Measurements from ENCODE around the gene ATP5PO. TPM values are rescaled to one million over a fixed set of nuclear protein-coding genes. Genes with fewer than 3 reads are reported as not detected.

The ATP5PO gene
- total RNA-seq, 1 donor from 2014 or later, result 193 TPM

DNA sequence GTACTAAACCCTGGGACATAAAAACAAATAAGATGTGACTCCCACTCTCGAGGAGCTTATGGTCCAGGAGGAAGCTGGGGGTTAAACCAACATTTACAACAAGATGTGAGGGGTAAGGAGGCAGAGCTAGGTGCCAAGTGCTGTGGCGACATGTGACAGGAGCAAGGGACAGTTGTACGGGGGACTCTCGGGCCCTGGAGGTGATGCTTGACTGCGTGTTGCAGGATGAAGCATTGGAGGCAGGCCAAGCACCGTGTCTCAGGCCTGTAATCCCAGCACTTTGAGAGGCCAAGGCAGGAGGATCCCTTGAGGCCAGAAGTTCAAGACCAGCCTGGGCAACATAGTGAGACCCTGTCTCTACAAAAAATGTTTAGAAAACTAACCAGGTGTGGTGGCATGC lies 36.8 kb downstream of the ATP5PO start:
- Mint-ChIP-seq H3K4me3 (ENCODE audit: low read depth) (no peak overlapping the region), H3K27ac (no peak overlapping the region), H3K27me3 (no peaks in the 10 kb centered on the region), H3K9me3 (ENCODE audit: low read depth) (no peaks in the 10 kb centered on the region), H3K4me1 (ENCODE audit: low read depth) (no peaks in the 10 kb centered on the region), H3K36me3 (ENCODE audit: insufficient read depth) (no peaks in the 10 kb centered on the region)
- TF ChIP-seq, protein P1, sequence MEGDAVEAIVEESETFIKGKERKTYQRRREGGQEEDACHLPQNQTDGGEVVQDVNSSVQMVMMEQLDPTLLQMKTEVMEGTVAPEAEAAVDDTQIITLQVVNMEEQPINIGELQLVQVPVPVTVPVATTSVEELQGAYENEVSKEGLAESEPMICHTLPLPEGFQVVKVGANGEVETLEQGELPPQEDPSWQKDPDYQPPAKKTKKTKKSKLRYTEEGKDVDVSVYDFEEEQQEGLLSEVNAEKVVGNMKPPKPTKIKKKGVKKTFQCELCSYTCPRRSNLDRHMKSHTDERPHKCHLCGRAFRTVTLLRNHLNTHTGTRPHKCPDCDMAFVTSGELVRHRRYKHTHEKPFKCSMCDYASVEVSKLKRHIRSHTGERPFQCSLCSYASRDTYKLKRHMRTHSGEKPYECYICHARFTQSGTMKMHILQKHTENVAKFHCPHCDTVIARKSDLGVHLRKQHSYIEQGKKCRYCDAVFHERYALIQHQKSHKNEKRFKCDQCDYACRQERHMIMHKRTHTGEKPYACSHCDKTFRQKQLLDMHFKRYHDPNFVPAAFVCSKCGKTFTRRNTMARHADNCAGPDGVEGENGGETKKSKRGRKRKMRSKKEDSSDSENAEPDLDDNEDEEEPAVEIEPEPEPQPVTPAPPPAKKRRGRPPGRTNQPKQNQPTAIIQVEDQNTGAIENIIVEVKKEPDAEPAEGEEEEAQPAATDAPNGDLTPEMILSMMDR (IDR thresholded peaks at IDR 0.05; ENCODE audit: unreplicated experiment), result no peak
- DNase-seq (ENCODE audit: low spot score, unreplicated experiment), result no peak

DNA sequence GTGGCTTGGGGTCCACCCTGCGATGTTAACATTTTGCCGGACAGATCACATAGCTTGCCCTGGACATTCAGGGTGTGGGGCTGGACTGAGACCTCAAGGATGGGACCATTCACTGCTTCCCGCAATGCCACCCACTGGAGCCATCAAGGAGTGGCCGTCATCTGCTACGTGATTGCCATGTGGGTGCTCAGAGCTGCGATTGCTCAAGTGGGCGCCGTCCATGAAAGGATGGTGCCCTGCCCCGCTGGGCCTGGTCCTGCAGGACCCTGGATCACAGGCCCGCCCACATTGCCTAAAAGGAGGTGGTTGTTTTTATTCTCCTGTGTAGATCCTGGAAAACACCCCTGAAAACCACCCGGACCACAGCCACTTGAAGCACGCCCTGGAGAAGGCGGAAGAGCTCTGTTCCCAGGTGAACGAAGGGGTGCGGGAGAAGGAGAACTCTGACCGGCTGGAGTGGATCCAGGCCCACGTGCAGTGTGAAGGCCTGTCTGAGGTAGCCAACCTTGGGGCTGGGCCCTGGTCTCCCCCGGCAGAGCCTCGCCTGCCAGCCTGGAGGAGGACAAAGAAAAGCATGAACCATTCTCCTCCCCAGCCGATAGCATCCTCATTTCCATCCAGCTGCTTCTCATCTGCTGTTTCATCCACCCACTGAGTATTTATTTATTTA lies 40.4 kb downstream of the ATP5PO start:
- Mint-ChIP-seq H3K4me3 (ENCODE audit: low read depth) (no peak overlapping the region), H3K27me3 (no peaks in the 10 kb centered on the region), H3K36me3 (ENCODE audit: insufficient read depth) (peaks cover 1% of the 10 kb centered on the region), H3K9me3 (ENCODE audit: low read depth) (no peaks in the 10 kb centered on the region), H3K27ac (no peak overlapping the region), H3K4me1 (ENCODE audit: low read depth) (no peaks in the 10 kb centered on the region)
- DNase-seq (ENCODE audit: low spot score, unreplicated experiment), result no peak
- TF ChIP-seq, protein P1 (IDR thresholded peaks at IDR 0.05; ENCODE audit: unreplicated experiment), result no peak

DNA sequence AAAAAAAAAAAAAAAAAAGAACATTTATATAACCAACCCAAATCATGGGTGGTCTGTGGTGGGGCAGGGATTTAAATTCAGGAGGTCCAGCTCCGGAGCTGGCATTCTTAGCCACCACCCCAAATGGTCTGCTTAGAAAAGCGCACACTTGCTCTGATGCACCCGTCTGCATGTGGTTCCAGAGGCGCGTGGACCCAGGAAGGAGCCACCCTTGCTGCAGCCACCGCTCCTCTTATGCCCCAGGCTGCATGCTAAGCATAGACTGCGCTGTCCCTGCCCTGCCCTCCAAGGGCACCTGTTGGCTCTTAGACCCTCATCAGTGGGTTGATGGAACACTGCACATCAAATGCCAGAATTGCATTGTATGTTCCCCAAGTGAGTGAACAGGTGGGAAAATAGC lies 41.4 kb downstream of the ATP5PO start:
- TF ChIP-seq, protein P1 (IDR thresholded peaks at IDR 0.05; ENCODE audit: unreplicated experiment), result no peak
- Mint-ChIP-seq H3K4me3 (ENCODE audit: low read depth) (no peak overlapping the region), H3K9me3 (ENCODE audit: low read depth) (no peaks in the 10 kb centered on the region), H3K36me3 (ENCODE audit: insufficient read depth) (peaks cover 4% of the 10 kb centered on the region), H3K27ac (no peak overlapping the region), H3K4me1 (ENCODE audit: low read depth) (no peaks in the 10 kb centered on the region), H3K27me3 (no peaks in the 10 kb centered on the region)
- DNase-seq (ENCODE audit: low spot score, unreplicated experiment), result no peak

DNA sequence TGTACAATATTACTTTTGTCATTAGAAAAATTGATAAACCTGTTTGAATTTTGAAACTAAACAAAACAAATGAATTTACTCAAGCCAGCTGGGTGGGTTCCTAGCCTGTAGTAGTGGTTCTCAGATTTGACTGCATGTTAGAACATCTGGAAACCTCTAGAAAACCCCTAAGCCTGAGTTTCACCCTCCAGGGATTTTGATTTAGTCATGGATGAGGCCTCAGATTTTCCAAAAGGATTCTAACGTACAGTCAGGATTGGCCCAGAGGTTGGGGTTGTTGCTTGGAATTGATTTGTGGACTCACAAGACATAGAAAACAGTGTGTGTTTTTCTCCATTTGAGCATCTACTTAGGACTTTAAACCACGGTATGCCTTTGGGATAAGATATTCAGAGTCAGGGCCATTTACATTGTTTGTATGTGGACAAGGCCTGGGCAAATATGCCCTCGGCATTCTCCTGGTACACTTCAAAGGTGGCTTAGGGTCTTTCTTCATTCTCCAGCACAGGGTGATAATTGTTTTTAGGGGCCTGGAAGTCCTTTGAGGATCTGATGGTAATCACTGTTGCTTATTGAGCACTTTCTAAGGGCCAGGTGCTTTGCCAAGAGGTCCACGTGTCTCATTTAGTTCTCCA lies 42.6 kb downstream of the ATP5PO start:
- no peaks in the 10 kb centered on the region for H3K4me1 Mint-ChIP-seq (ENCODE audit: low read depth)
- no peak for DNase-seq (ENCODE audit: low spot score, unreplicated experiment)
- H3K4me3 Mint-ChIP-seq (ENCODE audit: low read depth), result no peak overlapping the region
- H3K9me3 Mint-ChIP-seq (ENCODE audit: low read depth), result no peaks in the 10 kb centered on the region
- no peak overlapping the region for H3K27ac Mint-ChIP-seq
- TF ChIP-seq, protein P1 (IDR thresholded peaks at IDR 0.05; ENCODE audit: unreplicated experiment), result no peak
- H3K27me3 Mint-ChIP-seq, result no peaks in the 10 kb centered on the region
- H3K36me3 Mint-ChIP-seq (ENCODE audit: insufficient read depth), result peaks cover 6% of the 10 kb centered on the region

DNA sequence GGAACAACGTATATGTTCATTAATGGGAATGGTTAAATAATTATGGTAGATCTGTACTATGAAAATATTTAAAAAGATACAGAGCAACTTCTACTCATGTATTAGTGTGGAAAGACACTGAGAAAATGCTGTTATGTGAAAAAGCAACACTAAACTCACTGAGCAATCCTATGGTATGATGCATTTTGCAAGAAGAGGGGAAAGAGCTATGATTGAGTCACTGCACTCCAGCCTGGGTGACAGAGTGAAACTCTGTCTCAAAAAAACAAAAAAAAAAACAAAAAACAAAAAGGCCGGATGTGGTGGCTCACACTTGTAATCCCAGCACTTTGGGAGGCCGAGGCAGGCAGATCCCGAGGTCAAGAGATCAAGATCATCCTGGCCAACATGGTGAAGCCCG lies 44.4 kb downstream of the ATP5PO start:
- Mint-ChIP-seq H3K4me3 (ENCODE audit: low read depth) (no peak overlapping the region), H3K27me3 (no peaks in the 10 kb centered on the region), H3K27ac (no peak overlapping the region), H3K9me3 (ENCODE audit: low read depth) (no peaks in the 10 kb centered on the region), H3K36me3 (ENCODE audit: insufficient read depth) (peaks cover 6% of the 10 kb centered on the region), H3K4me1 (ENCODE audit: low read depth) (no peaks in the 10 kb centered on the region)
- no peak for DNase-seq (ENCODE audit: low spot score, unreplicated experiment)
- TF ChIP-seq, protein P1 (IDR thresholded peaks at IDR 0.05; ENCODE audit: unreplicated experiment), result no peak
